LoVo (cell line): ENCODE results near the gene PRR18.
A peak's percentile ranks its signal among the peaks of the same experiment; 100 is the strongest.
"Not testable (repeated sequence)": the region's sequence is repeated elsewhere in the genome, so short reads cannot be mapped to it uniquely, and the experiment has no call there.

Experiments used
- DNase-seq: peaks from one replicate; pipeline ENCODE4 v3.0.0-alpha.2; 2016; ENCODE audit warnings: low spot score

PRR18 gene

GRCh38 chr6:166308033-166308768, at the start of gene PRR18:
Gene PRR18, minus strand, starts transcription at chr6:166308392. Its CDS starts 250 bp downstream, at chr6:166308142.
- DNase-seq, result no peak

- no peak for DNase-seq
These were observed 47.4 kb upstream of the PRR18 start for GRCh38 chr6:166355552-166355951.

GRCh38 chr6:166354965-166355364, 46.8 kb upstream of the PRR18 start:
- no peak for DNase-seq

GRCh38 chr6:166354143-166354542, 46.0 kb upstream of the PRR18 start:
- no peak for DNase-seq

- no peak for DNase-seq
These were observed 45.3 kb upstream of the PRR18 start for GRCh38 chr6:166353507-166353906.

- DNase-seq, result no peak
These were observed 44.7 kb upstream of the PRR18 start for GRCh38 chr6:166352923-166353322.

GRCh38 chr6:166351715-166352285, 43.6 kb upstream of the PRR18 start:
- DNase-seq, result peak; percentile 62

GRCh38 chr6:166348305-166348949, 40.2 kb upstream of the PRR18 start:
- no peak for DNase-seq

- DNase-seq, result no peak
These were observed 38.8 kb upstream of the PRR18 start for GRCh38 chr6:166346965-166347364.

- no peak for DNase-seq
These were observed 38.3 kb upstream of the PRR18 start for GRCh38 chr6:166346449-166346848.

GRCh38 chr6:166345672-166346071, 37.5 kb upstream of the PRR18 start:
- DNase-seq, result not testable (repeated sequence)

- DNase-seq, result not testable (repeated sequence)
These were observed 36.7 kb upstream of the PRR18 start for GRCh38 chr6:166344921-166345320.

GRCh38 chr6:166344240-166344639, 36.0 kb upstream of the PRR18 start:
- no peak for DNase-seq

GRCh38 chr6:166343150-166343487, 34.9 kb upstream of the PRR18 start:
- DNase-seq, result no peak

- peak; percentile 66 for DNase-seq
These were observed 34.4 kb upstream of the PRR18 start, which contains the start of gene SFT2D1 for GRCh38 chr6:166342349-166343149. Gene SFT2D1, minus strand, starts transcription at chr6:166342545. Its CDS starts 64 bp downstream, at chr6:166342481.

GRCh38 chr6:166341977-166342348, 33.8 kb upstream of the PRR18 start:
- no peak for DNase-seq

- no peak for DNase-seq
These were observed 33.3 kb upstream of the PRR18 start for GRCh38 chr6:166341464-166341863.

- no peak for DNase-seq
These were observed 30.7 kb upstream of the PRR18 start for GRCh38 chr6:166338854-166339253.

- no peak for DNase-seq
These were observed 28.7 kb upstream of the PRR18 start for GRCh38 chr6:166336847-166337246.

GRCh38 chr6:166335378-166336302, 27.4 kb upstream of the PRR18 start:
- DNase-seq, result no peak

- DNase-seq, result no peak
These were observed 26.7 kb upstream of the PRR18 start for GRCh38 chr6:166334878-166335277.
